GM12872 (cell line): ENCODE measurements around the gene SLC25A3.

Source experiments
- TF ChIP-seq, protein P1 (sequence below): IDR thresholded peaks from 3 replicates; pipeline ENCODE4 v1.5.1; 2011; ENCODE audit warnings: low read depth, mild to moderate bottlenecking, low read length, moderate library complexity; ENCODE audit not compliant: insufficient read depth

The SLC25A3 gene

DNA sequence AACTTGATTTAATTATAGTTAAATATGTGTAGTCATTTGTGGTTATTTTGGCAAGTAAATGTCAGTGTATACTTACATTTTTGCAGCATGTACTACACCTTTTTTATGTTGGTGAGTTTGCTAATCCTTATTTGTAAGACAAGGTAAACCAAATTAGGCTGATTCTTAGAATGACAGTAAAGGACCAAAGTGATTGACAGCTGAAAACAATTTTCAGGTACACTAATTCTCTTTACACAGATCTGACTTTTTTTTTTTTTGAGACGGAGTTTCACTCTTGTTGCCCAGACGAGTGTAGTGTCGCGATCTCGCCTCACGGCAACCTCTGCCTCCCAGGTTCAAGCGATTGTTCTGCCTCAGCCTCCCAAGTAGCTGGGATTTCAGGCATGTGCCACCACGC is 8.4 kb downstream of the SLC25A3 start:
- TF ChIP-seq, protein P1, sequence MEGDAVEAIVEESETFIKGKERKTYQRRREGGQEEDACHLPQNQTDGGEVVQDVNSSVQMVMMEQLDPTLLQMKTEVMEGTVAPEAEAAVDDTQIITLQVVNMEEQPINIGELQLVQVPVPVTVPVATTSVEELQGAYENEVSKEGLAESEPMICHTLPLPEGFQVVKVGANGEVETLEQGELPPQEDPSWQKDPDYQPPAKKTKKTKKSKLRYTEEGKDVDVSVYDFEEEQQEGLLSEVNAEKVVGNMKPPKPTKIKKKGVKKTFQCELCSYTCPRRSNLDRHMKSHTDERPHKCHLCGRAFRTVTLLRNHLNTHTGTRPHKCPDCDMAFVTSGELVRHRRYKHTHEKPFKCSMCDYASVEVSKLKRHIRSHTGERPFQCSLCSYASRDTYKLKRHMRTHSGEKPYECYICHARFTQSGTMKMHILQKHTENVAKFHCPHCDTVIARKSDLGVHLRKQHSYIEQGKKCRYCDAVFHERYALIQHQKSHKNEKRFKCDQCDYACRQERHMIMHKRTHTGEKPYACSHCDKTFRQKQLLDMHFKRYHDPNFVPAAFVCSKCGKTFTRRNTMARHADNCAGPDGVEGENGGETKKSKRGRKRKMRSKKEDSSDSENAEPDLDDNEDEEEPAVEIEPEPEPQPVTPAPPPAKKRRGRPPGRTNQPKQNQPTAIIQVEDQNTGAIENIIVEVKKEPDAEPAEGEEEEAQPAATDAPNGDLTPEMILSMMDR, result no peak

DNA sequence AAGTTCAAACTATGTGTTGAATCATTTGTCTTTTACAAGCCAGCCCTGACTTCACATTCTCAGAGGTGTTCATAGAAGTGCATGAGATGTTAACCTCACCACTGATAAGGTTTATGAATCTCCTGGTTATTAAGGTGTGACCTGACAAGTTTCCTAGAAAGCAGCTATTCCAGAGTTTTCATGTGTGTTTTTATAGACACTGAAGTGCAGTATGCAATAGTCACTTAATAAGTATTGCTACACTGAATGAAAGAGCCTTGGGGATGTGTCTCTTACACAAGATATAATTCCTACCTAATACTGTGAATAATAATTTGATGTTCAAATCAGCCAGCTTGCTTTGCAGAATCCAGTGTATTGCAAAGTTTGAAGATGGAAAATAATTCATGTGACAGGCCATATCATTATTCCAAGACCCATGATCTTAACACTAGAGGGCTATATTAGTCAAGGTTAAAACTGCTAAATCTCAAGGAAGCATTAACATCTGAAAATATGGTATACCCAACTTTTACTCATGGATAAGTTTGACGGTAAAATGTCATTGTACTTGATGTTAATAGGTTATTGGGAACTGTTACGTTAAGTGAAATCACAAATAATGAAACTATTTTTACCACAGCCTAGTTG is 13.0 kb downstream of the SLC25A3 start:
- TF ChIP-seq, protein P1, result no peak

DNA sequence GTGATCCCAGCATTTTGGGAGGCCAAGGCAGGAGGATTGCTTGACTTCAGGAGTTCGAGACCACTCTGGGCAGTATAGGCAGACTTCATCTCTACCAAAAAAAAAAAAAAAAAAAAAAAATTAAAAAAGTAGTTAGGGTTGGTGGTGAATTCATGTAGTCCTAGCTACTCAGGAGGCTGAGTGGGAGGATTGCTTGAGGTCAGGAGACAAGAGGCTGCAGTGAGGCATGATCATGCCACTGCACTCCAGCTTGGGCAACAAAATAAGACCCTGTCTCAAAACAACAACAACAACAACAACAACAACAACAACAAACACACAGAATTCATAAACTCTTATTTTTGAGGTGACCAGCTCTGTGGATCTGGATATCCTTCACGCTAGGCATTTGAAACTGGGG is 17.1 kb downstream of the SLC25A3 start:
- TF ChIP-seq, protein P1, result no peak

DNA sequence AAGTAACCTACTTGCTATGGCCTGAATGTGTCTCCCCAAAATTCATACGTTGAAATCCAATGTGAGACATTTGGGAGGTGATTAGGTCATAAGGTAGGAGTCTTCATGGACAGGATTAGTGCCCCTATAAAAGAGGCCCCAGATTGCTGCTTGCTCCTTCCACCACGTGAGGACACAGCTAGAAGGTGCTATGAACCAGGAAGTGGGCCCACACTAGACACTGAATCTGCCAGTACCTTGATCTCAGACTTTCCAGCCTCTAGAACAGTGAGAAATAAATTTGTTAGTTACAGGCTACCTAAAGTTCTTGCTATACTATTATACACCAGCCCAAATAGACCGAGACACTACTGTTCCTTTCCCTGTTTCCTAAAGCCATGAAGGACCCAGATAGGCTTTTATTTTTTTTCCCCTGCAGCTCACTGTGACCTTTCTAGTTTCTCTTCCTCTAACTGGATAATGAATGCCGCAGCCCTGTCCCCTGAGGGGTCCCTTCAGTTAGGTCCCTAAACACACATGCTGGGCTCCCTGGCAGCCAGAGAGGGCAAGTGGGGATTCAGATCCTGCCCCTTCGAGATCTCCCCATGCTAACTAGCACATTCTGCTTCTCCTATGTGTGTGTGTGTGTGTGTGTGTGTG is 19.3 kb downstream of the SLC25A3 start:
- TF ChIP-seq, protein P1, result no peak

DNA sequence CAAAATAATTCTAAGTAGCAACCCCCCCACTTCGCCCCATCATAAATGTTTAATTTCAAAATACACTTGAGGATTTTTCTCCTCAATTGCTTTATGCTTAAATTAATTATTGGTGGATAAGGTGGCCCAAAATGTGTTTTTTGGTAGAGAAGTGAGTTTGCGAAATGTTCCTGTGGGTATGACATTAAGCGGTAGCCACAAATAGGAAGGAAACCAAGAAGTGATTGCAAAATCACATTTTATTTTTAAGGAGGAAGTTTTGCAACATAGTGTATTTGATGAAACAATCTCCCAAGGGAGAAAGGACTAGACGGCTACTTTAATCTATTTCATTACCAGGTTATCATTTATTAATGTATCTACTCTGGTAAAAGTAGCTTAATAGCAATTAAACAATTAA is 25.5 kb downstream of the SLC25A3 start:
- TF ChIP-seq, protein P1, result no peak

DNA sequence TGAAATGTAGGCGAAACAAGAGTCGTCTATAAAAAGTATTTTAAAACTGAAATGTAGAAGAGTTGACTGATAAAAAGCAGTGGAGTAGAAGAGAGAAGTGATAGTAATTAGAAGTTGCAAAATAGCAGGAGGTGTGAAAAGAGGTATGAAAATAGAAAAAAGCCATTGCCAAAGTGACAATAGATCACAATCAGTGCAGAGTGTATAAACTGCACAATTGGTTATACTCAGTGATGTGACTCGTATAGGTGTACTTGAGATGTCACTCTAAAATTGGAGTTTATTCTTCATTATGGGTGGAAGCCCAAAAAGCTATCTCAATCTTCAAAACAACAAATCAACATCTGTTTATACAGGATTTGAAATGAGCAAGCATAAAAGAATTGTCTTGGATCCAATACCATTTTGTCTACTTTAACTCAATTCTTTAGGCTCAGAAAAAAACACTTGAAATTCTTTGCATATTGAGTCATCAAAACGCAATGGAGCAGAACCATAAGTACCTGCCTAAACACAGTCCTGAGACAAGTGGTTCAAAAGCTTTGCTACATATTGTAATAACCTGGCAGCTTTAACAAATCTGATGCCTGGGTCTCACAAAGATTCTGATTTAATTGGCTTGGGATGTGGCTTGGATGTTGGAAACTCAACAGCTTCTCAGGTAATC is 42.3 kb downstream of the SLC25A3 start:
- TF ChIP-seq, protein P1, result no peak

DNA sequence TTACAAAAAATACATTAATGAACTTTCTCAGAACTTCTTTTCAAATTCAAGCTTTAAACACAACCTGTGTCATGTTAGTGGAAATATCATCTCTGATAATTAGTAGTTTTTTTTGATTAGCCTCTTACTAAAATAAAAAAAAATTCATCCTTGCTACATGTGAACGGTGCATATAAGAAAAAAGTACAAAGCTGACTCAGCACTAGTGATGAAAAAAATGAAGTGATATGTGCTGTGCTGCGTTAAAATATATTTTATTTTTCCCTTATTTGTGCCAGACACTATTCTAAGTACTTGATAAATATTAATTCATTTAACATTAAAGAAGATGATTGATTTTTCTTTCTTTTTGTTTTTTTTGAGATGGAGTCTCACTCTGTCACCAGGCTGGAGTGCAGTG is 43.6 kb downstream of the SLC25A3 start:
- TF ChIP-seq, protein P1, result no peak
